WTC11 (cell line): Measurements from ENCODE around the gene PDE6H.

Source experiments
- CREB1 ChIP-seq: sonication (generic); formaldehyde crosslinking; IDR thresholded peaks from 2 replicates; pipeline ENCODE4 v1.8.0; 2023; ENCODE audit warnings: mild to moderate bottlenecking, missing genetic modification reagents
- CTCF ChIP-seq: fragments of 200-600 bp; IDR thresholded peaks from 2 replicates; pipeline ENCODE4 v1.8.0; 2022; ENCODE audit warnings: antibody characterized with exemption
- E2F1 ChIP-seq: sonication (generic); formaldehyde crosslinking; IDR thresholded peaks from 2 replicates; pipeline ENCODE4 v1.8.0; 2022; ENCODE audit warnings: mild to moderate bottlenecking, missing genetic modification reagents
- FOXK1 ChIP-seq: sonication (generic); formaldehyde crosslinking; IDR thresholded peaks from 2 replicates; pipeline ENCODE4 v1.8.0; 2022; ENCODE audit warnings: mild to moderate bottlenecking, moderate library complexity, missing genetic modification reagents
- PRDM15 ChIP-seq: sonication (generic); formaldehyde crosslinking; IDR thresholded peaks from 2 replicates; pipeline ENCODE4 v1.8.0; 2022; ENCODE audit warnings: missing genetic modification reagents
- SMAD3 ChIP-seq: sonication (generic); formaldehyde crosslinking; IDR thresholded peaks from 2 replicates; pipeline ENCODE4 v1.8.0; 2022; ENCODE audit warnings: missing genetic modification reagents, mild to moderate bottlenecking, borderline replicate concordance
- ZNF121 ChIP-seq: sonication (generic); formaldehyde crosslinking; IDR thresholded peaks from 2 replicates; pipeline ENCODE4 v1.8.0; 2023; ENCODE audit warnings: missing genetic modification reagents
- ZNF512 ChIP-seq: sonication (generic); formaldehyde crosslinking; IDR thresholded peaks from 2 replicates; pipeline ENCODE4 v1.8.1; 2022; ENCODE audit warnings: missing genetic modification reagents, borderline replicate concordance

GRCh38 chr12:14984766-14985285 lies 12.0 kb downstream of the PDE6H start:
- TF ChIP-seq CTCF (no peak), SMAD3 (CRISPR knock-in tag) (no peak), CREB1 (CRISPR knock-in tag) (no peak), FOXK1 (CRISPR knock-in tag) (no peak), PRDM15 (CRISPR knock-in tag) (no peak), ZNF512 (CRISPR knock-in tag) (no peak), E2F1 (no peak), ZNF121 (CRISPR knock-in tag) (no peak)
